Kidney (tissue), 14 donors: ENCODE measurements around the gene PCNX2. TPM values are rescaled to one million over a fixed set of nuclear protein-coding genes. Genes with fewer than 3 reads are reported as not detected.

ENCODE experiments used
- DNase-seq, 5 donors: peaks; one replicate each; pipeline ENCODE4 v3.0.0-alpha.2; 2013 to 2020
- FAIRE-seq: peaks from 2 replicates; lab custom pipeline; 2012; peaks lifted over from hg19 to GRCh38; lab: Jason Lieb, UNC
- H3K27ac ChIP-seq, 2 donors: one replicate each; pipeline ENCODE4 v1.7.0; 2013; ENCODE audit warnings: low read depth in 2 of 2, low read length in 2 of 2, inconsistent platforms in 1 of 2
- H3K27me3 ChIP-seq: one replicate; pipeline ENCODE4 v1.7.1; 2013; ENCODE audit warnings: low read length, inconsistent platforms; ENCODE audit not compliant: control insufficient read depth, insufficient read depth
- H3K36me3 ChIP-seq, 3 donors: one replicate each; pipeline versions ENCODE4 v1.7.0 to v1.7.1; 2013; ENCODE audit warnings: low read length in 3 of 3, control low read depth in 1 of 3, inconsistent platforms in 1 of 3; ENCODE audit not compliant: insufficient read depth in 3 of 3, control insufficient read depth in 2 of 3
- H3K4me1 ChIP-seq, 3 donors: one replicate each; pipeline versions ENCODE4 v1.7.0 to v1.7.1; 2013; ENCODE audit warnings: low read length in 3 of 3, inconsistent platforms in 1 of 3, low read depth in 1 of 3; ENCODE audit not compliant: control insufficient read depth in 2 of 3, insufficient read depth in 2 of 3
- H3K4me3 ChIP-seq, 3 donors: one replicate each; pipeline versions ENCODE4 v1.7.0 to v1.8.1; 2013; ENCODE audit warnings: low read length in 3 of 3, control low read depth in 1 of 3, inconsistent platforms in 1 of 3
- H3K9ac ChIP-seq, 3 donors: one replicate each; pipeline versions ENCODE4 v1.7.0 to v1.7.1; 2013; ENCODE audit warnings: low read length in 3 of 3, control low read depth in 1 of 3, inconsistent platforms in 1 of 3
- H3K9me3 ChIP-seq, 3 donors: one replicate each; pipeline versions ENCODE4 v1.7.0 to v1.7.1; 2013; ENCODE audit warnings: low read length in 3 of 3, control low read depth in 1 of 3, inconsistent platforms in 1 of 3; ENCODE audit not compliant: control insufficient read depth in 2 of 3, insufficient read depth in 1 of 3
- intact Hi-C: fragments of 100-400 bp; cut with DNase I; formaldehyde crosslinking; loops from one replicate; pipeline ENCODE4 v1.11.1; 2022
- polyA plus RNA-seq: library from polyadenylated mRNA; stranded (reverse); fragments of 350-450 nt; fragmentation: Illumina TruSeq; extraction: RNeasy Lipid Tissue Mini Kit (QIAGEN cat#74804); gene quantifications from one replicate; pipeline ENCODE4 v1.2.3, GENCODE V29; 2014; ENCODE audit warnings: low read depth, low replicate concordance; ENCODE audit not compliant: insufficient read depth
- total RNA-seq: library from RNA; stranded (reverse); fragmentation: NEBNext Ultra II Directional; extraction: Animal tissue kit (Norgen Biotek cat#: 25700); gene quantifications from one replicate; pipeline ENCODE4 v1.2.1, GENCODE V29; 2021
- TF ChIP-seq, protein P1 (sequence below): IDR thresholded peaks from 3 replicates; pipeline ENCODE4 v1.5.1; 2012; ENCODE audit warnings: mild to moderate bottlenecking, moderate library complexity, borderline replicate concordance; ENCODE audit not compliant: insufficient read depth; ENCODE audit errors: extremely low read depth
- donor health status: control.
- donor health status: control.
- donor health status: control.
- donor health status: control.
- donor health status: control.
- donor health status: DM: yes; HTN: yes; CAD: no.
- donor health status: Normal renal cell carcinoma (clear cell type).

Gene PCNX2
- total and polyA plus RNA-seq, 2 donors from 2014 or later = 5.2 to 29.2 TPM

DNA sequence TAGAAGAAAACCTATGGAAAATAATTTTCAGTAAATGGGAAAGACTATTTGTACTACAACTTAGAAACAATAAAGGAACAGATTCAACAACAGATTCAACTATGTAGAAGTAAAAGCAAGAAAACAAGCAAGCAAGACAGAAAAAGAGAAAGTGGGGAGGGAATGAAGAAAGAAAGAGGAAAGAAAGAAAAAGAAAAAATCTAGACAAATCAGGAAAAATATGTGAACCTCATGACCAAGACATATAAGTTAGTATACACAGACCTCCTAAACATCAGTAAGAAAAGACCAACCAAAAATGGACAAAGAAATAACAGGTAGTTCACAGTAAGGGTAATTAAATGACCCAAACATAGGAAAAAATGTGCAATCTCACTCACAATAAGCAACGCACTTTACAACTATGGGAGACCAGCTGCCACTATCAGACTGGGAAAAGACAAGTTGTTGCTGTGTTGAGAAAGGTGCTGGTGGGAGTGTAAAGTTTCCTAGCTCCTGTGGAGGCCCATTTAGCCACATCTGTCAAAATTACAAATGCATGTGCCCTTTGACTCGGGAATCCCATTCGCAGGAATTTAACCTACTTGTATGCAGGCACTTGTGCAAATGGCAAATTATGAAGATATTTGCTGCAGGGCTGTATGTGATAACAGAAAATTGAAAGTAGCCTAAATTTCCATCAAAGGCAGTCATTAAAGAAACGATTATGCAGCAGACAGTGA is 18.1 kb upstream of the PCNX2 start:
- FAIRE-seq (no peak), DNase-seq (no peak)
- Histone ChIP-seq H3K4me1 (peaks cover 0 to 16% (median 0%) of the 10 kb centered on the region in 3 donors), H3K27ac (peak overlapping the region in 1 of 2 donors; percentile 14), H3K27me3 (no peaks in the 10 kb centered on the region), H3K9me3 (no peaks in the 10 kb centered on the region), H3K9ac (no peak overlapping the region), H3K36me3 (no peaks in the 10 kb centered on the region), H3K4me3 (no peak overlapping the region)
- TF ChIP-seq, protein P1, sequence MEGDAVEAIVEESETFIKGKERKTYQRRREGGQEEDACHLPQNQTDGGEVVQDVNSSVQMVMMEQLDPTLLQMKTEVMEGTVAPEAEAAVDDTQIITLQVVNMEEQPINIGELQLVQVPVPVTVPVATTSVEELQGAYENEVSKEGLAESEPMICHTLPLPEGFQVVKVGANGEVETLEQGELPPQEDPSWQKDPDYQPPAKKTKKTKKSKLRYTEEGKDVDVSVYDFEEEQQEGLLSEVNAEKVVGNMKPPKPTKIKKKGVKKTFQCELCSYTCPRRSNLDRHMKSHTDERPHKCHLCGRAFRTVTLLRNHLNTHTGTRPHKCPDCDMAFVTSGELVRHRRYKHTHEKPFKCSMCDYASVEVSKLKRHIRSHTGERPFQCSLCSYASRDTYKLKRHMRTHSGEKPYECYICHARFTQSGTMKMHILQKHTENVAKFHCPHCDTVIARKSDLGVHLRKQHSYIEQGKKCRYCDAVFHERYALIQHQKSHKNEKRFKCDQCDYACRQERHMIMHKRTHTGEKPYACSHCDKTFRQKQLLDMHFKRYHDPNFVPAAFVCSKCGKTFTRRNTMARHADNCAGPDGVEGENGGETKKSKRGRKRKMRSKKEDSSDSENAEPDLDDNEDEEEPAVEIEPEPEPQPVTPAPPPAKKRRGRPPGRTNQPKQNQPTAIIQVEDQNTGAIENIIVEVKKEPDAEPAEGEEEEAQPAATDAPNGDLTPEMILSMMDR = no peak
- intact Hi-C loops = no loop called here

GRCh38 chr1:233304489-233305102 is 9.1 kb upstream of the PCNX2 start:
- no peak overlapping the region for H3K27ac ChIP-seq
- H3K9ac ChIP-seq = no peak overlapping the region
- no peak overlapping the region for H3K4me3 ChIP-seq
- peaks cover 0 to 3% (median 2%) of the 10 kb centered on the region in 3 donors for H3K9me3 ChIP-seq
- intact Hi-C loops = no loop called here
- DNase-seq (peak in 2 of 5 donors; percentile 35 to 53), FAIRE-seq (peak; percentile 91)
- no peaks in the 10 kb centered on the region for H3K27me3 ChIP-seq
- TF ChIP-seq, protein P1 = peak; percentile 78
- no peaks in the 10 kb centered on the region for H3K36me3 ChIP-seq
- H3K4me1 ChIP-seq = peaks cover 0 to 7% (median 0%) of the 10 kb centered on the region in 3 donors

DNA sequence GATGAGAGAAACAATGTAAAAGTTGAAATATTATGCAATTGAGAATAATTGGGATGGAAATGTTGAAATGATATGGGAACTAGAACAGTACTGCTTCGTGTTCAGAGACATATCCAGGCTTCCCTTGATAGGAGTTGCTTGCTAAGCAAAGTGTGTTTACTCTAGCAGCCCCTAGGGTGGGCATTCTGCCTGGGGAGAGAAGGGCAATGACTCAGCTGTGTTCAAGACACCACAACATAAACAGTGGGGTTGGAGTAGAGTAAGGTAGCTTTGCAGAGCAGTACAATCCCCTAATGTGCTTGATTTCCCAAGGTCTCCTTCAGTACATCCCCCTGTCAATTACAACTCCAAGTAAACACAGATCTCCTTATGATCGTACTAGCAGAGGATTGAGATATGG is 4.8 kb upstream of the PCNX2 start:
- FAIRE-seq (no peak), DNase-seq (no peak)
- TF ChIP-seq, protein P1 = no peak
- Histone ChIP-seq H3K36me3 (no peaks in the 10 kb centered on the region), H3K9me3 (peaks cover 0 to 2% (median 0%) of the 10 kb centered on the region in 3 donors), H3K27ac (no peak overlapping the region), H3K9ac (no peak overlapping the region), H3K4me3 (no peak overlapping the region), H3K27me3 (no peaks in the 10 kb centered on the region), H3K4me1 (no peaks in the 10 kb centered on the region)
- intact Hi-C loops = no loop called here
